Fibroblast of villous mesenchyme (primary cell): ENCODE data around the gene ZNF407. TPM values are rescaled to one million over a fixed set of nuclear protein-coding genes. Genes with fewer than 3 reads are reported as not detected.
"Not testable (repeated sequence)": the region's sequence is repeated elsewhere in the genome, so short reads cannot be mapped to it uniquely, and the experiment has no call there.

Experiments used
- DNase-seq: peaks from one replicate; pipeline ENCODE4 v3.0.0-alpha.2; 2010; ENCODE audit warnings: low read depth
- H3K4me3 ChIP-seq: 2 replicates; pipeline ENCODE4 v1.5.1; 2011; ENCODE audit warnings: low read depth, mild to moderate bottlenecking, low read length
- CTCF ChIP-seq: IDR thresholded peaks from 2 replicates; pipeline ENCODE4 v1.5.1; 2012; ENCODE audit warnings: low read depth, mild to moderate bottlenecking, low read length; ENCODE audit not compliant: insufficient read depth
- total RNA-seq: library from RNA; depleted of rRNA; stranded (reverse); fragments of >200 nt; gene quantifications from 2 replicates; pipeline ENCODE4 v1.2.3, GENCODE V29; 2012

ZNF407 gene
- total RNA-seq, 1 donor = 22.0 TPM

DNA sequence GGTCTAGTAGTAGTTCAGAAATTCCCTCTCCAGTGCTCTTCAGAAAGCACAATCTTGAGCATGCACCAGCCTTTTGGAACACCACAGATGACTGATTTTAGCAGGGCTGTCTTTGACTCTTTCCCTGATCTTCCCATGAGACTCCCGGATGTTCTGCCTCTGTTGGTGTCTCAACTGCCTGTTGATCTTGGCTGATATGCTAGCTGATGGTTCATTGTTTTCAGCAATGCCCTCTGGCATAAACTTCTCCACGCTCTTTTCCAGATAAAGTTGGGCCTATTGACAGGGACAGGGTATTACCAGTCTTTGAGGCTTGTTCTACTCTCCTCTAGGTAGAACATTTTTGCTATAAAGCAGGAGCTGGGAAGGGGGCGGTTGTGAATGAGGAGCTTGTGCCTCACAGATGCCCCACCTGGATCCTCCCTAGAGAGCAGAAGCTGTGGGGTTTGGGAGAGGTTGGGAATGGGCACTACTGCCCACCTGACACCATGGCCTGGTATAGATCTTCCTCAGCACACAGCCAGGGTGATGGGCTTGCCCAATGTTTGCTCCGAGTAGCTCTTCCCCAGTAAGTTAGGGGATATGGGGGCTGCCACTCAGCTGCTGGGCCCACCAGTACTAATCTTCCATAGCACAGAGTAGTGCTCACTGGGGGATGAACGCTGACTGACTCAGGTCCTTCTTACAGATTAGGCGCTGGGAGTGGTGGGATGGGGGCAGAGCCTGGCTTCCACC is 500.0 kb downstream of the ZNF407 start:
- DNase-seq = no peak
- TF ChIP-seq CTCF = no peak
- no peak overlapping the region for H3K4me3 ChIP-seq

DNA sequence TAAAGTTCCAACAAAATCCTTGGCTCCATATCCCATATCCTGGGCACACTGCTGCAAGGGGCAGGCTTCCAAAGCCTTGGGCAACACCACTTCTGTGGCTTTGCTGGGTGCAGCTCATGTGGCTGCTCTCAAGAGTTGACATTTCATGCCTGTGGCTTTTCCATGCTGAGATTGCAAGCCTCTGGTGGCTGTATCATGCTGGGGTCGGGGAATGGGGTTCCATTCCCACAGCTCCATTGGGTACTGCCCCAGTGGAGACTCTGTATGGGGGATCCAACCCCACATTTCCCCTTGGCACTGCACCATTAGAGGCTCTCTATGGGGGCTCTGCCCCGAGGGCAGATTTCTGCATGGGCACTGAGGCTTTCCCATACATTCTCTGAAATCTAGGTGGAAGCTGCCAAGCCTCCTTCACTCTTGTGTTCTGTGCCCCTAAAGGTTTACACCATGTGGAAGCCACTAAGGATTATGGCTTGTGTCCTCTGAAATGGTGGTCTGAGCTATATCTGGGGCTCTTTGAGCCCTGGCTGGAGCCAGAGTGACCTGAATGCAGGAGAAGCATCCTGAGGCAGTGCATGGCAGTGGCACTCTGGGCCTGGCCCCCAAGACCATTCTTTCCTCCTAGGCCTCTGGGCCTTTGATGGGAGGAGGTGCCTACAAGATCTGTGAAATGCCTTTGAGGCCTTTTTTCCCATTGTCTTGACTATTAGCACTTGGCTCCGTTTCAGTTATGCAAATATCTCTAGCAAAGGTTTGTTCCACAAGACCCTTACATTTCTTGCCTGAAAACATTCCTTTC is 503.4 kb downstream of the ZNF407 start:
- DNase-seq = no peak
- TF ChIP-seq CTCF = no peak
- no peak overlapping the region for H3K4me3 ChIP-seq

- no peak for DNase-seq
- no peak for TF ChIP-seq CTCF
Measured at GRCh38 chr18:75101916-75102315, 504.2 kb downstream of the ZNF407 start.

GRCh38 chr18:75104029-75104428 is 506.4 kb downstream of the ZNF407 start:
- DNase-seq, H3K4me3 ChIP-seq: not testable (repeated sequence)

More at GRCh38 chr18:75101916-75102315, 504.2 kb downstream of the ZNF407 start:
- H3K4me3 ChIP-seq = no peak overlapping the region

DNA sequence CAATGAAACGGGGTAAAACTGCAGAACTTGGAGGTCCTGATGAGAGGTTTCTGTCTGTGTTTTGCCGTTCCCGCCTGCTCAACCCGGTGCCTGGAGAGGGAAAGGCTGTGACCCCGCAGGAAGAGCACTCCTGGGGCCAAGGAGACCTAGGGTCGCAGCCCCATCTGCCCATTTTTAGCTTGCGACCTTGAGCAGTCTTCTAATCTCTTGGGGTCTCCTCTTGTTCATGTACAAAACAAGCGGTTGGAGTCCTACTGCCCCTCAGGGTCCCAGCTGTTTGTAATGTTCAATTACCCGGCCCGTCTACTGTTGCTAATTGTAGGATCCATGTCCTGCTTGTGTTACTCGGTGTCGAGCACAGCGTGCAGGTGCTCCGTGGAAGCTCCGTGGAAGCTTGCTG is 506.8 kb downstream of the ZNF407 start:
- no peak for DNase-seq
- H3K4me3 ChIP-seq = no peak overlapping the region
- TF ChIP-seq CTCF = no peak

GRCh38 chr18:75105551-75106254 is 508.0 kb downstream of the ZNF407 start:
- H3K4me3 ChIP-seq = no peak overlapping the region
- no peak for DNase-seq
- TF ChIP-seq CTCF = no peak

DNA sequence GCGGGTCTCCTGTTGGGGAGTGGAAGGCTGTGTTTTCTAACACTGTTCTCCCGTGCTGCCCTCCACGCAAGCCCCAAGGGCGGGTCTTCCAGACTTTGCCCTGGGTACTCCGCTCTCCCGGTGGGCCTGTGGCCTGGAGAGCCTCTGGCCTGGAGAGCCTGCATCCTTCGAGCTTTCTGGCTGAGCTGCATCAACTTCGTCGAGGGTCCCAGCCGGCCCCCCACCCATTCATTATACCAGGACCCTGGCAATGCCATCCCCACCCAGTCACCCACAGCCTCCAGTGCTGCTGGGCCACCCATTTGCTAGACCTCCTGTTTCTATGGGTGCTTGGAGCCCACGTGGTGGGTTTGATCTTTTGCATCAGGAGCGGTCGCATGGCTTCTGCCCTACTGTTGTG is 509.1 kb downstream of the ZNF407 start:
- TF ChIP-seq CTCF = no peak
- no peak for DNase-seq
- H3K4me3 ChIP-seq = no peak overlapping the region
